ENCODE data around the gene DIAPH3.

Gene DIAPH3

DNA sequence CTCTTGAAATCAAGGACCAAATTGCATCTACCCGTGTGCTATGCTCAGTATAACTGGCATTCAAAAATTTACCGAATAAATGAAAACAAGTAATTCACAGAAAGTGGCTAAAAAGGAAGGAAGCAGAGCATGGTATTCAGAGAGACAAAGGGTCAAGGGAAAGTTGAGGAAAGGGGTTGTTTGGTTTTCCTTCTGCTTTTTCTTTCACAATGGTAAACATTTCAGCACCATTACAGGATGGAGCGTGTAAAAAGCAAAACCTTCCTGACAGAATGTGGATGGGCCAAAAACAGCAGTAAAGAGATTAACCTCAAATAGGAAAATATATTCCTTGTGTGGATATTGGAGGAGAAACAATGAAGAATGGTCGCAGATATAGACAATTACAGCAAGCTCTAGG, 14.8 kb downstream of the DIAPH3 start:
- no peaks in the 10 kb centered on the region for H4K20me1 ChIP-seq (ENCODE audit: control insufficient read depth, insufficient read depth, low read depth, low read length)
- no peaks in the 10 kb centered on the region for H3K4me1 ChIP-seq (ENCODE audit: control insufficient read depth, low read length)
- no peaks in the 10 kb centered on the region for H3K27me3 ChIP-seq (ENCODE audit: control insufficient read depth, low read length)
- H3K4me3 ChIP-seq (ENCODE audit: low read length), result no peak overlapping the region
- H3K36me3 ChIP-seq (ENCODE audit: control insufficient read depth, low read length), result no peaks in the 10 kb centered on the region; the same call in 1 of the 2 replicates
- H3K9me3 ChIP-seq (ENCODE audit: control insufficient read depth, insufficient read depth, low read length), result no peaks in the 10 kb centered on the region
- H3K9me2 ChIP-seq (replicated peaks; ENCODE audit: control insufficient read depth, low read length), result no peaks in the 10 kb centered on the region
- H3K4me2 ChIP-seq (ENCODE audit: low read length), result no peak overlapping the region
- no peak for TF ChIP-seq EZH2phosphoT487 (IDR thresholded peaks at IDR 0.05; ENCODE audit: borderline replicate concordance, low read length)
- TF ChIP-seq, protein P1, sequence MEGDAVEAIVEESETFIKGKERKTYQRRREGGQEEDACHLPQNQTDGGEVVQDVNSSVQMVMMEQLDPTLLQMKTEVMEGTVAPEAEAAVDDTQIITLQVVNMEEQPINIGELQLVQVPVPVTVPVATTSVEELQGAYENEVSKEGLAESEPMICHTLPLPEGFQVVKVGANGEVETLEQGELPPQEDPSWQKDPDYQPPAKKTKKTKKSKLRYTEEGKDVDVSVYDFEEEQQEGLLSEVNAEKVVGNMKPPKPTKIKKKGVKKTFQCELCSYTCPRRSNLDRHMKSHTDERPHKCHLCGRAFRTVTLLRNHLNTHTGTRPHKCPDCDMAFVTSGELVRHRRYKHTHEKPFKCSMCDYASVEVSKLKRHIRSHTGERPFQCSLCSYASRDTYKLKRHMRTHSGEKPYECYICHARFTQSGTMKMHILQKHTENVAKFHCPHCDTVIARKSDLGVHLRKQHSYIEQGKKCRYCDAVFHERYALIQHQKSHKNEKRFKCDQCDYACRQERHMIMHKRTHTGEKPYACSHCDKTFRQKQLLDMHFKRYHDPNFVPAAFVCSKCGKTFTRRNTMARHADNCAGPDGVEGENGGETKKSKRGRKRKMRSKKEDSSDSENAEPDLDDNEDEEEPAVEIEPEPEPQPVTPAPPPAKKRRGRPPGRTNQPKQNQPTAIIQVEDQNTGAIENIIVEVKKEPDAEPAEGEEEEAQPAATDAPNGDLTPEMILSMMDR (IDR thresholded peaks at IDR 0.05; ENCODE audit: low read depth, low read length, poor library complexity, severe bottlenecking), result no peak
- peaks cover 93% of the 10 kb centered on the region for H3K79me2 ChIP-seq (ENCODE audit: control insufficient read depth, low read length)
- no peak overlapping the region for H3K27ac ChIP-seq (ENCODE audit: low read depth, low read length)
- H3F3A ChIP-seq (ENCODE audit: control insufficient read depth, insufficient read depth), result no peaks in the 10 kb centered on the region

DNA sequence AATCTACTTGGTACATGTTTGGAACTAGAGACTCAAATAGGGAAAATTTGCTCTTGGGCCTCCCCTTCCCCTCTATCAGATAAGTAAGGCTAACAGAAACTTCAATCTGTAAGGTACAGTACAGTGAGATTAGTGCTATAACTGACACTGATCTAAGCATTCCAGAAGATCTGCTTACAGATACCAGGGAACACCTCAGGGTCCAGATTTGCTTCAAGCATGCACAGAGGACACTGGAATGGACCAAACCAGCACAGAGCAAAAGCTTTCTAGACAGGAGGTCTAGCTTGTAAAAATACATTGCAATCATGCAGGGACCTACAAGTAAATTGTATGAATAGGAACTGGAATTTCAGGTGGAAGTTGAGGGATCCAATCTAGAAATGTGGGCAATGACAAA, 16.4 kb downstream of the DIAPH3 start:
- Histone ChIP-seq H3K9me2 (replicated peaks; ENCODE audit: control insufficient read depth, low read length) (no peaks in the 10 kb centered on the region), H3K36me3 (ENCODE audit: control insufficient read depth, low read length) (no peaks in the 10 kb centered on the region; the same call in 1 of the 2 replicates), H3K4me2 (ENCODE audit: low read length) (no peak overlapping the region), H3K27ac (ENCODE audit: low read depth, low read length) (no peak overlapping the region), H3K9me3 (ENCODE audit: control insufficient read depth, insufficient read depth, low read length) (no peaks in the 10 kb centered on the region), H4K20me1 (ENCODE audit: control insufficient read depth, insufficient read depth, low read depth, low read length) (no peaks in the 10 kb centered on the region), H3K27me3 (ENCODE audit: control insufficient read depth, low read length) (no peaks in the 10 kb centered on the region), H3F3A (ENCODE audit: control insufficient read depth, insufficient read depth) (no peaks in the 10 kb centered on the region), H3K79me2 (ENCODE audit: control insufficient read depth, low read length) (peaks cover 93% of the 10 kb centered on the region), H3K4me3 (ENCODE audit: low read length) (no peak overlapping the region), H3K4me1 (ENCODE audit: control insufficient read depth, low read length) (no peaks in the 10 kb centered on the region)
- no peak for TF ChIP-seq EZH2phosphoT487 (IDR thresholded peaks at IDR 0.05; ENCODE audit: borderline replicate concordance, low read length)
- TF ChIP-seq, protein P1 (IDR thresholded peaks at IDR 0.05; ENCODE audit: low read depth, low read length, poor library complexity, severe bottlenecking), result no peak

DNA sequence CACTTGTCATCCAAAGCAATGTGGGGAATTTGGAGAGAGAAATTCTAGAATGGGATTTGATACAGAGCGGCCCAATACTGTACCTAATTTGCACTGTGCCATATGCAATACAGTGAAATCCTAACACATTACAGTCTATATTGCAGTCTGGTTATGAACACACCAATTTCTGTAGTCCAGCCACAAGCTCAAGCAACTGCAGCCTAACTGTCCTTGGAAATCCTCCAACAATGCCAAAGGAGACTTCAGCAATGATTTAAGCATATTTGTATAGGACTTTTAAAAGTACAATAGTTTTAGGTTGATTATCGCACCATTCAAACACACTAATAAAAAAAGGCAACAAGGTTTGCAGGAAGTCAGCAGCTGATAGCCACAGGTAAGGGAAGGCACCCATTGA, 17.3 kb downstream of the DIAPH3 start:
- peaks cover 94% of the 10 kb centered on the region for H3K79me2 ChIP-seq (ENCODE audit: control insufficient read depth, low read length)
- no peaks in the 10 kb centered on the region for H4K20me1 ChIP-seq (ENCODE audit: control insufficient read depth, insufficient read depth, low read depth, low read length)
- no peaks in the 10 kb centered on the region for H3K27me3 ChIP-seq (ENCODE audit: control insufficient read depth, low read length)
- no peaks in the 10 kb centered on the region for H3F3A ChIP-seq (ENCODE audit: control insufficient read depth, insufficient read depth)
- no peak overlapping the region for H3K4me2 ChIP-seq (ENCODE audit: low read length)
- TF ChIP-seq, protein P1 (IDR thresholded peaks at IDR 0.05; ENCODE audit: low read depth, low read length, poor library complexity, severe bottlenecking), result no peak
- no peak for TF ChIP-seq EZH2phosphoT487 (IDR thresholded peaks at IDR 0.05; ENCODE audit: borderline replicate concordance, low read length)
- H3K36me3 ChIP-seq (ENCODE audit: control insufficient read depth, low read length), result no peaks in the 10 kb centered on the region; the same call in 1 of the 2 replicates
- H3K27ac ChIP-seq (ENCODE audit: low read depth, low read length), result no peak overlapping the region
- no peaks in the 10 kb centered on the region for H3K9me2 ChIP-seq (replicated peaks; ENCODE audit: control insufficient read depth, low read length)
- no peaks in the 10 kb centered on the region for H3K9me3 ChIP-seq (ENCODE audit: control insufficient read depth, insufficient read depth, low read length)
- no peak overlapping the region for H3K4me3 ChIP-seq (ENCODE audit: low read length)
- no peaks in the 10 kb centered on the region for H3K4me1 ChIP-seq (ENCODE audit: control insufficient read depth, low read length)

Measured in DOHH2 (cell line).